Brain microvascular endothelial cell (primary cell): ENCODE measurements around the gene DYNLRB1.

Experiments used
- DNase-seq: peaks from one replicate; pipeline ENCODE4 v3.0.0-alpha.2; 2020
- H3K27ac ChIP-seq: fragments of 250-450 bp; sonication (Bioruptor Pico); 2 replicates; pipeline ENCODE4 v1.5.1; 2020; ENCODE audit warnings: mild to moderate bottlenecking, moderate library complexity
- H3K27me3 ChIP-seq: fragments of 250-450 bp; sonication (Bioruptor Pico); replicated peaks from 2 replicates; pipeline ENCODE4 v1.5.1; 2020; ENCODE audit warnings: mild to moderate bottlenecking
- H3K36me3 ChIP-seq: fragments of 250-450 bp; sonication (Bioruptor Pico); replicated peaks from 2 replicates; pipeline ENCODE4 v1.5.1; 2020; ENCODE audit warnings: mild to moderate bottlenecking
- H3K4me3 ChIP-seq: 2 replicates; pipeline ENCODE4 v1.5.1; 2011; ENCODE audit warnings: low read depth, mild to moderate bottlenecking, control low read depth, low read length, moderate library complexity
- in situ Hi-C: cut with HindIII; loops from 2 replicates; pipeline ENCODE4 v1.10.0; 2017; ENCODE audit warnings: low sequenced_read_pairs, low pct_ligation_motif_present
- TF ChIP-seq, protein P1 (sequence below): IDR thresholded peaks from 2 replicates; pipeline ENCODE4 v1.5.1; 2011; ENCODE audit warnings: low read depth, mild to moderate bottlenecking, moderate library complexity, low read length, control low read depth, inconsistent platforms; ENCODE audit errors: missing control alignments

DYNLRB1 gene

DNA sequence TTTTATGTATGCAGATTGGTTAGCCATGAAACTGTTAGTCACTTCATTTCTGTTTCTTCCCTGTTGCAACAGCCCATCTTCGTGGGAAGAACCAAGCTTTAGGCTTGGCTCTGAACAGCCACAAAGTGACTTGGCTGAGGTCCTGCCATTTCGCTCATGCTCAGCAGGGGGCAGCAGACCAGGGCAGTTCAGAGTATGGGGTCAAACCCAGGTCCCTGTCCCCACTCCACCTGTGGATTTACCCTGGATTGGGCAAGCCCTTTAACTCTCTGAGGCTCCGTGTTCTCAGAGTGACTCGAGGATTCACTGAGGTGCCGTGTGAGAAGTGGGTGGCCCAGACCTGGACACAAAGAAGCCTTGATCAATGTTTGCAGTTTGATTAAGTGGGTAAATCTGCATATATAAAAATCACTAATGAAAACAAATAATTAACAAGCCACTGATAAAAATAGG lies 22.5 kb downstream of the DYNLRB1 start:
- TF ChIP-seq, protein P1, sequence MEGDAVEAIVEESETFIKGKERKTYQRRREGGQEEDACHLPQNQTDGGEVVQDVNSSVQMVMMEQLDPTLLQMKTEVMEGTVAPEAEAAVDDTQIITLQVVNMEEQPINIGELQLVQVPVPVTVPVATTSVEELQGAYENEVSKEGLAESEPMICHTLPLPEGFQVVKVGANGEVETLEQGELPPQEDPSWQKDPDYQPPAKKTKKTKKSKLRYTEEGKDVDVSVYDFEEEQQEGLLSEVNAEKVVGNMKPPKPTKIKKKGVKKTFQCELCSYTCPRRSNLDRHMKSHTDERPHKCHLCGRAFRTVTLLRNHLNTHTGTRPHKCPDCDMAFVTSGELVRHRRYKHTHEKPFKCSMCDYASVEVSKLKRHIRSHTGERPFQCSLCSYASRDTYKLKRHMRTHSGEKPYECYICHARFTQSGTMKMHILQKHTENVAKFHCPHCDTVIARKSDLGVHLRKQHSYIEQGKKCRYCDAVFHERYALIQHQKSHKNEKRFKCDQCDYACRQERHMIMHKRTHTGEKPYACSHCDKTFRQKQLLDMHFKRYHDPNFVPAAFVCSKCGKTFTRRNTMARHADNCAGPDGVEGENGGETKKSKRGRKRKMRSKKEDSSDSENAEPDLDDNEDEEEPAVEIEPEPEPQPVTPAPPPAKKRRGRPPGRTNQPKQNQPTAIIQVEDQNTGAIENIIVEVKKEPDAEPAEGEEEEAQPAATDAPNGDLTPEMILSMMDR = peak; percentile 96
- peaks cover 78% of the 10 kb centered on the region for H3K36me3 ChIP-seq
- no peak overlapping the region for H3K27ac ChIP-seq

DNA sequence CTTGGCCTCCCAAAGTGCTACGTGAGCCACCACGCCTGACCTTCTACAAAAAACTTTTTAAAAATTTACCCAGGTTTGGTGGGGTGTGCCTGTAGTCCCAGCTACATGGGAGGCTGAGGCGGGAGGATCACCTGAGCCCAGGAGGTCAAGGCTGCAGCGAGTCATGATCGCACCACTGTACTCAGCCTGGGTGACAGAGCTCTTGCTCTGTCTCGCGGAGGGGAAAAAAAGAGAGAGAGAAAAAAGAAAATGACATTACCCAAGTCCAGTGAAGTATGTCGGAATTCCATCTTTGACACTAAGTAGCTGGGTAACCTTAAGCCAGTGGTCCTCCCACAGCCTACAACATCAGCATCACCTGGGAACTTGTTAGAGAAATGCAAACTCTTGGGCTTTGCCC lies 23.5 kb downstream of the DYNLRB1 start:
- in situ Hi-C loops = no loop called here
- Histone ChIP-seq H3K27ac (no peak overlapping the region), H3K27me3 (no peaks in the 10 kb centered on the region), H3K36me3 (peaks cover 67% of the 10 kb centered on the region), H3K4me3 (no peak overlapping the region)
- TF ChIP-seq, protein P1 = no peak
- no peak for DNase-seq

More for the DNA sequence above, 22.5 kb downstream of the DYNLRB1 start:
- Histone ChIP-seq H3K27me3 (no peaks in the 10 kb centered on the region), H3K4me3 (no peak overlapping the region)
- in situ Hi-C loops = no loop called here
- peak; percentile 43 for DNase-seq

DNA sequence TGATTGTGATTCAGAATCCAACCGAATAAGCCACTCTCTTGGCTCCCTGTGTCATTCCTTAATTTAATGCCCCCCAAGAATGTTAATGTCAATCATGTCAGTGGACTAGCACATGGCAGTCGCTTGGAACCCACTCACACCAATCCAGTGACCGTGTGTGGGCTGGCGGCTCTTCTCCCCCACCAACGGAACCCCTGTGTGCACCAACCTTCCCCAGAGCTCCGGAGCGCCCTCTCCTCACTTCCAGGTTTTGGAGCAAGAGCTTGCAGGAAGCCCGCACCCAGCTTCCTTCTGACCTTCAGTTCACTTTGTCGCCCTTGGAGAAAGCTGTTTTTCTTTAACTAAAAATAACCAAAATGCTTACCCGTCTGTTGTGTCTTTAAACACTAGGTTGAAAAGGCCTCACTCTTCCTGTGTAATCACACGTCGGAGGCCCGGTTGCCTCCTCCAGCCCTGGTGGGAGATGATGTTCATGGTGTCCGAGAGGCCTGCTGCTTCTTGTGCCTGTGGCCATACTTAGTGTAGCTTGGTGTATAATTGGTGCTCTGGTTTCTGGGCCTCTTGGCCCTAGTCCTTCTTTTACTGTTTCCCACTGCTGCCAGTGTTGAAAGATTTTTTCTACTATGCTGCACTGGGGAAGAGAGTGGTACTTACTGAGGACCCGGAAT lies 24.5 kb downstream of the DYNLRB1 start:
- H3K4me3 ChIP-seq = no peak overlapping the region
- in situ Hi-C loops = no loop called here
- no peak overlapping the region for H3K27ac ChIP-seq
- peaks cover 57% of the 10 kb centered on the region for H3K36me3 ChIP-seq
- DNase-seq = no peak
- TF ChIP-seq, protein P1 = no peak
- no peaks in the 10 kb centered on the region for H3K27me3 ChIP-seq

DNA sequence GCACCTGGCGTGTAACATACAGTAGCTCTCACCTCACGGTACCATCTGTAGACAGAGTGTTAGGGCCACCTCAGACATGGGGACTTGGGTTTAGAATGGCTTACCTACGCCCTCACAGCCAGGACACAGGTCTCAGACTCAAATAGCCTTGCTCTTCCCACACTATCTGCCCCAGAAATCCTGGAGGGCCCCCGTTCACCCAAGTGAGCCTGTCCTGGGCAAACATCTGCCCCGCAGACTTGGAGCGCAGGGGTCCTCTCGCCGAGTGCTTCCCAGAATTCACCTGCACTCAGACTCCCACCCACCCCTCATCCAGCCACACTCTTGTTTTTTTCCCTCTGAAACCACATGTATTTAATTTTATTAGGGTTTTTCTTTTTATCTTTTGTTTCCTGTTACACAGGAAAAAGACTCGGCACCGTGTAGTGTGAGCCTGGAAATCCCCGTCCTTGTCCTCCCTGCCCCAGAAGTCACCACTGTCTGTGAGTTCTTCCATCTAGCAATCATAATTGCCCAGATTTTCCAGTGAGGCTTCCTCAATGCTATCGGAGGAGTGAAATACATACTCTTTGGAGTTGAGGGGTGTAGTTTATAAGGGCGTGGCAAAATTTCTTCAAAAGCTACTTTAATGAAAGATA lies 25.2 kb downstream of the DYNLRB1 start:
- Histone ChIP-seq H3K36me3 (peaks cover 51% of the 10 kb centered on the region), H3K4me3 (no peak overlapping the region), H3K27me3 (no peaks in the 10 kb centered on the region), H3K27ac (no peak overlapping the region)
- in situ Hi-C loops = no loop called here
- TF ChIP-seq, protein P1 = no peak
- no peak for DNase-seq

DNA sequence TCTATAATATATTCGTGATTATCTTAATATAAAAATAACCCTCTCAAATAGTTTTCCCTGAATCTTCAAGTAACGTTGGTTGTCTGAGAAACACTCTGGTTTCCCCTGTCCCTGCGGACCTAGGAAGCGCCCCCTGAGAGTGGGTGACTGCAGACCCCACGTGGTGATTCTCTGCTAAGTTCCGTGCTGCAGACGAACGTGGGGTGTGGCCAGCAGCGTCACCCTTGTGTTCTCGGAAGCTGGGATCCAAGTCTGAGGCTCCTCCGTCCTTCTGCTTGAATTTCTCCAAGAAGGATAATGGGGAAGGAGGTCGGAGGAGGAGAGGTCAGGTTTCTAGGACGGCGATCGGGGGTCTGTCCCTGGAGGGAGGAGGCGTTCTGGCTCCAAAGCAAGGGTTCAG lies 25.7 kb downstream of the DYNLRB1 start:
- Histone ChIP-seq H3K4me3 (no peak overlapping the region), H3K27me3 (no peaks in the 10 kb centered on the region), H3K36me3 (peaks cover 48% of the 10 kb centered on the region), H3K27ac (no peak overlapping the region)
- TF ChIP-seq, protein P1 = no peak
- no peak for DNase-seq
- in situ Hi-C loops = no loop called here
